Stimulated activated CD4-positive, alpha-beta T cell treated with anti-CD3 and anti-CD28 coated beads, Interleukin-1b, Interleukin-23, amount 100 ng/mL, for 1 hour (primary cell): Measurements from ENCODE around the gene SLC10A1.
A peak's percentile ranks its signal among the peaks of the same experiment; 100 is the strongest.
"Not testable (repeated sequence)": the region's sequence is repeated elsewhere in the genome, so short reads cannot be mapped to it uniquely, and the experiment has no call there.

Source experiments
- DNase-seq, 2 donors: peaks; one replicate each; pipeline ENCODE4 v3.0.0-alpha.2; 2020; ENCODE audit warnings: low read depth in 2 of 2

The SLC10A1 gene

GRCh38 chr14:69770559-69770958 lies 26.5 kb downstream of the SLC10A1 start:
- no peak for DNase-seq

GRCh38 chr14:69769623-69770022 lies 27.4 kb downstream of the SLC10A1 start:
- DNase-seq: no peak

GRCh38 chr14:69768873-69769272 lies 28.2 kb downstream of the SLC10A1 start:
- no peak for DNase-seq

DNA sequence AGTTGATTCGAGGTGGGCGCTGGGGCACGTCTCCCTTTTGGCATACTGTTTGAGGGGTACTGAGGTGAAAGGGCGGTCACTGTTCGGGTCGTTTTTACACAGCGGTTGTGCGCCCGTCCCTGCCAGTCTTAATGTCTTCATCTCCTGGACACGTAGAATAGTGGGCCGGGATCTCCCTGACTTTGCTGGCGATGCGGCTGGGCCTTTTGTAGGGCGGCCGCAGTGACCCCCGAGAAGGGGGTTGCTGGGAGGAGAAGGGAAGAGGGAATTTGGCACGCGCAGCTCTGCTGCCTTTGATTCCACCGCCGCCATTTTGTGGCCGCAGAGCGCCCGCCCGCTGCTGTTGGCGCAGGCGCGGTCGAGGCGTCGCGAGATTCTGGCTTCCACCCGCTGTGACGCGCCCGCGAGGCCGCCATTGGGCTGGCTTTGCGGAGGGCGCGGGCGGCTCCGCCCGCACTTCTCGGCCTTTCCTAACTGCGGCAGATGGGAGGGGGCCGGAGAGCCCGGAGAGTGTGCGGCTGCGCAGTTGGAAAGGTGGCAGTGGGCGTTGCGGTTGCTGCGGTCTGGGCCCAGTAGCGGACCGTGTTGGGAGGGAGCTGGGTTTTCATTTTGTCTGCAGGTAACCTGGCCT lies 29.6 kb downstream of the SLC10A1 start:
- peak; percentile 65 to 77 for DNase-seq

DNA sequence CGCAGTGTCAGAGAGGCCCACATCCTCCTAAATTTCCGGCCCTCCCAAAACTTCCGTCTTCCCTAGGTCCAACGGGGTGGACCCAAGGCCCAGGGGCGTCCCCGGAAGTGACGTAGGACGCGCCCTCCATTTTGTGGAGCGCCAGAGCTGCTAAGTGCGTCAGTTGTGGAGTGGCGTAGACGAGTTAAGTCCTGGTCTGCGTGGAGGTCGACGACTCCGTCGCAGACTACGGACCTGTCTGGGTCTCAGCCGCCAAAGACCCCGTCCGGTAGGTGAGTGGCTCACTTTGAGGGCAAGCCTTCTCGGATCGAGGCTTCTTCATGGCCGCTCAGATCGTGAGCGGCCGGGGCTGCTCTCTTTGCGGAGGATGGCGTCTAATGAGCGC lies 30.1 kb downstream of the SLC10A1 start, which contains the start of gene SRSF5:
SRSF5 (plus strand) TSS at position 159 of the 385 bp plus-strand sequence. CDS start 1,015 bp downstream, outside the sequence.
- peak; percentile 81 to 84 for DNase-seq

DNA sequence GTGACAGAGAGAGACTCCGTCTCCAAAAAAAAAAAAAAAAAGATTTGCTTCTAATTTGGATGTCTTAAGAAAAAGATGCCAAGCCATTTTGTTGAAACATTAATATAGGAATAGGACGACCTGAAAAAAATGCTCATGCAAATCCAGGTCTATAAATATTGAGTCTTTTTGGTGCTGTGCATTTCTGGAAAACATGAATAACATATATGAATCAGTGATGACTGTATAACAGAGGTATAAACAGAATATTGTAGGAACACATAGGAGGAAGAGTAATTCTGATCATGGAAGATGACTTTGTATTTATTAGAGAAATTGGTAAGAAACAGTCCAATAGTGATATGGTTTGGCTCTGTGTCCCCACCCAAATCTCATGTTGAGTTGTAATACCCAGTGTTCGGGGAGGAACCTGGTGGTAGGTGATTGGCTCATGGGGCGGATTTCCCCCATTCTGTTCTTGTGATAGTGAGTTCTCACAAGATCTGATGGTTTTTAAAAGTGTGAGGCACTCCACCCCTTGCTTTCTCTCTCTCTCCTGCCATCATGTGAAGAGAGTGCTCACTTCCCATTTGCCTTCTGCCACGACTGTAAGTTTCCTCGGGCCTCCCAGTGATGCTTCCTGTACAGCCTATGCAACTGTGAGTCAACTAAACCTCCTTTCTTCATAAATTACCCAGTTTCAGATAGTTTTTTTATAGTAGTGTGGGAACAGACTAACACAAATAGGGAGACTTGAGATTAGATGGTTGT lies 33.1 kb downstream of the SLC10A1 start:
- DNase-seq: no peak

GRCh38 chr14:69760810-69761209 lies 36.2 kb downstream of the SLC10A1 start:
- no peak for DNase-seq

- DNase-seq: no peak
Observed at GRCh38 chr14:69756298-69756697, 40.7 kb downstream of the SLC10A1 start.

- DNase-seq: no peak
Observed at GRCh38 chr14:69755784-69756183, 41.3 kb downstream of the SLC10A1 start.

GRCh38 chr14:69755296-69755695 lies 41.7 kb downstream of the SLC10A1 start:
- DNase-seq: no peak

- DNase-seq: no peak
Observed at GRCh38 chr14:69754487-69754886, 42.6 kb downstream of the SLC10A1 start.

DNA sequence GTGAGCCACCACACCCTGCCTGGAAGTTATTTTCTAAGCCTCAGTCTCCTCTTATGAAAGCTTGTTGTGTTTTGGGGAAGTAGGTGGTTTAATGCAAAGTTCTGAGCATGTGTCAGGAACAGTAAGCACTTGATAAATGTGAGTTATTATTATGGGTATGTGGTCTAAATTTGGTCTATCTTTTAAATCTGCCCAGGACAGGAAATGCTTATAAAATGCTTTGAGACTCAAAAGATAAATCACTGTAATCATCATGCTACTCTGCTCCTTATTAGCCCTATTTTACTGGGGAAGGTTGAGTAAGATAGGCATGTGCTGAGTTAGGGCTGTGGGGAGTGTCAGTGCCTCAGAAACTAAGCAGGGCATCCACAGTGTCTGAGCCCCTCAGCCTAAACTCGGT lies 43.2 kb downstream of the SLC10A1 start:
- DNase-seq: no peak

- no peak for DNase-seq
Observed at GRCh38 chr14:69752773-69753172, 44.3 kb downstream of the SLC10A1 start.

DNA sequence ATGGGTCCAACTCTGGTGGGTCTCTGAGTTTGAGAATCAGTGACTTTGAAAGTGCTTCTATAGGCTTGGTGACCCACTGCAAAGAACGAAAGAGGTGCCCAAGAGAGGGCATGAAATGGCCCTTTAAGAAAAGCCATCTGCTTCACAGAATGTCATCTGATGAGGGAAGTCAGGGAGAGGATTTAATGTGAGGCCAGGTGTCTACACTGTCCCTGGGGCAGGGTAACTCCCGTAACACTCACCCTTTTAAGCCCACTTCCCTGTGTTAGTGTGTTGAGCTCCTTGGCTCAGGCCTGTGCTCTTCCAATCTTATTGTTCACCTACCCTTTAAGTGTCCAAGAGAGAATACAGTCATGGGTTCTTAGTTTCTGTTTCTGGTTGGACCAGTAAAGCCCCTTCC lies 46.5 kb downstream of the SLC10A1 start:
- no peak for DNase-seq

GRCh38 chr14:69749956-69750355 lies 47.1 kb downstream of the SLC10A1 start:
- no peak for DNase-seq

- no peak for DNase-seq
Observed at GRCh38 chr14:69741055-69741454, 56.0 kb downstream of the SLC10A1 start.

DNA sequence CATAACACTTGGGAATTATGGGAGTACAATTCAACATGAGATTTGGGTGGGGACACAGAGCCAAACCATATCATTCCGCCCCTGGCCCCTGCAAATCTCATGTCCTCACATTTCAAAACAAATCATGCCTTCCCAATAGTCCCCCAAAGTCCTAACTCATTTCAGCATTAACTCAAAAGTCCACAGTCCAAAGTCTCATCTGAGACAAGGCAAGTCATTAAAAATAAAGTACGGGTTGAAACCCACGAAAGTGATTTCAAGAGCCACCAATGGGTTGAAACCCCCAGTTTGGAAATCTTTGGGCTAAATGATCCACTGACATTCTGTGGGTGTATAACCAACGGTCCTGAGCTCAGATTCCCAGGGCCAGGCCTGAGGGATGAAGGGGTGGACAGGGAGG lies 60.6 kb downstream of the SLC10A1 start:
- not testable (repeated sequence) for DNase-seq

- not testable (repeated sequence) for DNase-seq
Observed at GRCh38 chr14:69731919-69732598, 65.0 kb downstream of the SLC10A1 start.

DNA sequence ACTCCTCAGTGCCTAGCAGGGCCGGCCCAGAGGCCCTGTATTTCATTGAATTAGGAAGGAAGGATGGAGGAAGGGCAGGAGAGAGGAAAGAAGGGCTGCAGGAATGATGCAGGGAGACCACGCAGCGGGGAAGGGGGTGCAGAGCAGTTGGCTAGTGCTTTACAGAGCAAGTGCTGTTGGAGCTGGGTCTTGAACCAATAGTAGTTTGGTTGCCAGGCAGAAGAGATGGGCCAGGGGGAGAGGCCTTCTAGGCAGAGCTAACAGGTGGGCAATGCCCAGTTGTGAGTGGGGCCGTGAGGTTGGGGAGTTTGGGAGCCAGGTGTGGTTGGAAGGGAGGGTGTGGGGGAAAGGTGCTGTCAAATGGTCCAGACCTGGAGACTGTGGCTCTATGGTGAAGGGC lies 69.2 kb downstream of the SLC10A1 start:
- no peak for DNase-seq

GRCh38 chr14:69726761-69727511 lies 70.1 kb downstream of the SLC10A1 start:
- DNase-seq: peak; percentile 67 to 79
